Cortex of kidney (tissue), 1 donor: Measurements from ENCODE around the gene OCA2.

Experiments
- DNase-seq: peaks from one replicate; lab custom pipeline; 2025; lab: John Stamatoyannopoulos, UW

The OCA2 gene

GRCh38 chr15:27847775-27848710 lies 251.1 kb downstream of the OCA2 start:
- DNase-seq = no peak

DNA sequence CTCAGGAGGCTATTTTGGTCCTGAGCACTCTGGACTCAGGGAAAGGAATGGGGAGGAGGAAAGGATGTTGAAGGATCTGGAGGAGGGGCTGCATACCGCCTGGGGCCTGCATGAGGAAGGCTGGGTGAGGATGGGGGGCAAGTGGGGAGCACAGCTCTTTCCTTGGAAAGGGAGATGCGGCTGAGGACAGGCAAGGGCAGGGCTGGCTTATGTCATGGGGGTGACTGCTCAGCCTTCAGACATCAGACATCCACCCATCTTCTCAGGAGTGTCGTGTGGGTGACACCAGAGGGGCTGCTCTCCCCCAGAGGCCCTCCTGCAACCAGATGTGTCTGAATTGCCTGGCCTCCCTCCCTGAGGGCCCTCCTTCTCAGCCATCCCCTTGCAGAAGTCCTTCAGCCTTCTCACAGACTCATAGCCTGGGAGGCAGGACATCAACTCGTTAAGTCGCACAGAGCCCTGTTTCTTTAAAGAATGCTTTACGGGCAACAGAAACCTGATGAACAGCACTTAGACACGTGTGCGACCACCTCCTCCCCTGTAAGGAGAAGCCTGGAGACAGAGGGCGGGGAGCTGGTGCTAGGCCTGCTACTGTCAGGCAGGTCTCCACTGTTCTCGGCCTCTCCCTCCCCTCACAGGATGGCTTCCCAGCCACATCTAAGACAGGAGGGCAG lies 252.3 kb downstream of the OCA2 start:
- DNase-seq = no peak

- no peak for DNase-seq
Observed at GRCh38 chr15:27845535-27846369, 253.4 kb downstream of the OCA2 start.

DNA sequence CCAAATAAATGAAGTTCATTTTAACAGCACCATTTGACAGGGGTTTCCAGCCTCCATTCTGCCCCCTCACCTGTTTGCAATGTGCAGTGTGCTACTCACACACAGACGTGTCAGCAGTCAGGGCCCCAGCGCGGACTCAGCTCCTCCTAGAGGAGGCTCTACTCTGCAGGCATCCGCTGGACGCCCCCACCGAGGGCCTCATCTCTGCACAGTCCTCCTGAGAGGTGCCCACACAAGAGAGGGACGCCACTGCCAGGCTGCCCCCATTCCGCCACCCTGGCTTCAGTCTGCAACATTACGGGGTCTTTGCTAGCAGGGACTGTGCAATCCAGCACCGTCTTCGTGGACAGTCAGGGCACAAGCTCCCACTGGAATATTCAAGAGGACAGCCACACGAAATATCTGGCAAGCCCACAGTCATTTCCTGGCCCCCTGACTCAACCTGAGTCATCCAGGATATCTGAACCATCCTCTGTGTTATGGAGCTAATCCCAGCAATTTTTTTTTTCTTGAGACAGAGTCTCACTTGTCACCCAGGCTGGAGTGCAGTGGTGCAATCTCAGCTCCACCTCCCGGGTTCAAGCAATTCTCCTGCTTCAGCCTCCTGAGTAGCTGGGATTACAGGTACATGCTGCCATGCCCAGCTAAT lies 255.0 kb downstream of the OCA2 start:
- no peak for DNase-seq

- DNase-seq = no peak
Observed at GRCh38 chr15:27843146-27843545, 256.0 kb downstream of the OCA2 start.

- DNase-seq = no peak
Observed at GRCh38 chr15:27842526-27842925, 256.6 kb downstream of the OCA2 start.

DNA sequence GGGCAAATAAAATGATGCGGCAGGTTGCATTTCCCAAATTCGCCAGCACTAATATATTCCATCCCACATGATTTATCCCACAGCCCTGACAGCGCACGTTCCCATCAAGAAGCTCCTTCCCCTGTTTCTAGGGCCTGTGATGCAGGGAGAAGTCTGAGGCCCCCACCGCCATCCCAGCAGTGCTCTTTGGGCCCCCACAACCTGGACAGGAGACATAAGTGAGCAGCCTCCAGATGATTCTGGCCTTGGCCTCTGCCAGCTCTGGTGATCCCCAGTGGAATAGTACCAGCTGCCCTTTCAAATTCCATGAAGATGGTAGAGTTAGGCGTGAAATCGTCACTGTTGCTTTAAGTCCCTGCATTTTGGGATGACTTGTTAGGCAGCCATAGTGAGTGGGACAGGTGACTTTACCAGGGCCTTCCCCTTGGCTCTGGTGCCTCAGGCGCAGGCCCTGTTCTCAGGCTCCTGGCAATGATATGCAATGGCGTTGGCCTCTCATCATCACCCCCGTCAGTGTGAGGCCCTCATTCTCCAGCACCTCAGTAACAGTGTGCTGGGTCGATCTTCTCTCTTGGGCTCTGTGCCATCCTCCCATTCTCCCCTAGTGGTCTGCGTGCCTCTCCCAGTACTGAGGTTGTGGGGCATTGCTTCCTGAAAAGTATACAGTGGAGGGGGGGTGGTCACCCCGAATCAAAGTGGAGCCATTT lies 263.7 kb downstream of the OCA2 start:
- no peak for DNase-seq

- DNase-seq = no peak
Observed at GRCh38 chr15:27834684-27835083, 264.4 kb downstream of the OCA2 start.

- no peak for DNase-seq
Observed at GRCh38 chr15:27833974-27834373, 265.1 kb downstream of the OCA2 start.

DNA sequence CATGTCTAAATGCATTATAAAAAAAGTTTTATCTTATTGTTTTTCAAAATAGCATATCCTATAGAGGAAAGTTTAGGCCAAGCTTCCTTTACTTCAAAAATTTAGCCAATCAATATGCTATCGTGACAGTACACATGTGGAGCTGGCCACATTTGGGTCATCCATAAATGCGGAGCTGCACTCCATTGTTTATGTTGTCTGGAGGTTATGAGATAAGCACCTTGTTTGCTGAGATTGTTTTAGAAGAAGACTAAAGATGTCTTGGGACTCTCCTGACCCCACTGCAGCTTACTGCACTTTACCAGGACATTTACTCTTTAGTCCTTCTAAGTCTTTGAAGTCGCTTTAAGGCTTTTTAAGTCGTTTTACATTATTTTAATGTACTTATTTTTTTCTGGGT lies 265.9 kb downstream of the OCA2 start:
- DNase-seq = no peak

GRCh38 chr15:27832237-27832596 lies 266.9 kb downstream of the OCA2 start:
- no peak for DNase-seq

DNA sequence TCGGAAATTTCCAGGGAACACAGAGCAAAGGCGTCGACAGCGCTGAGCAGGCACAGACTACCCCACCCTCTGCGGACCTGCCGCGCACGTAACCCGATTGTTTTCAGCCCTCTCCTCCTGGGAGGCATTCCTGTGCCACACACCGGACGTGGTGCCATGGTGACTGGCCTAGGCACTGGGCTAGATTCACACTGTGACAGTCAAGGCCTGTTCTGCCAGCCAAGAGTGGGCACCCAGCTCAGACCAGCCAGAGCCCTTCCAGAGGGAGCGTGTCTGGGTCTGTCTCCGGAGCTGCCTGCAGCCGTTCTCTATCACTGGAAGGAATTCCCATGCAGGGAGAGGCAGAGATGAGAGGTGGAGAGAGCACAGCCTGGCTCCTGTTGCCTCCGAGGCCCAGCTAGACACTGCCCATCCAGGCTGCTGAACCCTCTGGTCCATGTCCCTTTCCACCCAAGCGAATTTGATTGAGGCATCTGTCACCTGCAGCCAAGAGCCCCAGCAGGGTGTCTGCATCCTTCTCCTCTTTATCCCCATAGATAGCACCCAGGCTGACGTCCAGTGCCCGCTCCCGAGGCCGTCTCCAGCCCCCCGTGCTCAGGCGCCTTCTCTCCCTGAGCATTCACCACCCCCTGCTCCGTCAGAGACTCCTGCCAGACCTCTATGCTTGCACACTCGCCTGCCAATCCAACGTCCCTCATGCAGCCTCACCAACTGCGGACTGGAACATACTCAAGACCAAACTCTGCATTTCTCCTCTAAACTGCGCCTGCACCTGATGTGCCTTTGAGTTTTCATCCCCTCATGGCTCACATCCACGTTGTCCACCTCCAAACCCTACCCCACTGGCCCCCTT lies 267.5 kb downstream of the OCA2 start:
- no peak for DNase-seq

GRCh38 chr15:27828746-27829145 lies 270.4 kb downstream of the OCA2 start:
- no peak for DNase-seq

GRCh38 chr15:27826902-27827714 lies 272.0 kb downstream of the OCA2 start:
- no peak for DNase-seq

GRCh38 chr15:27826411-27826810 lies 272.7 kb downstream of the OCA2 start:
- no peak for DNase-seq

GRCh38 chr15:27824841-27825422 lies 274.2 kb downstream of the OCA2 start:
- no peak for DNase-seq

GRCh38 chr15:27821273-27821672 lies 277.8 kb downstream of the OCA2 start:
- DNase-seq = no peak

GRCh38 chr15:27820722-27821121 lies 278.4 kb downstream of the OCA2 start:
- DNase-seq = no peak

DNA sequence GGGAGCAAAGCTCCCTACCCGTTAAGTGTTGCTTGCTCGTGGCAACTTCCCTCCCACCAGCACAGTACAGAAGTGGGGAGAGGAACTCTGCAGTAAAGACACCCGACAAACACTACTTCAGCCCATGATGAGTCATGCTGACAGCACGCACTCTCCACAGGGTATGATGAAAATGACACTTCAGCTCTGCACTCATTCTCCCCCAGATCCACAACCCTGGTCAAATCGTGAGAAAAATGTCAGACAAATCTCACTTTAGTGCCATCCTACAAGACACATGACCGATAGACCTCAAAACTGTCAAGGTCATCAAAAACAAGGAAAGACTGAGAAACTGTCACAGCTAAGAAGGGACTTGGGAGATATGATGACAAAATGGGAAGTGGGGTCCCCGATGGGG lies 278.9 kb downstream of the OCA2 start:
- DNase-seq = no peak
